HepG2 (cell line): ENCODE measurements around the gene SOCS7. TPM values are rescaled to one million over a fixed set of nuclear protein-coding genes. Genes with fewer than 3 reads are reported as not detected.

Experiments used
- ERF ChIP-seq: IDR thresholded peaks from 2 replicates; pipeline ENCODE4 v1.6.1; 2018; ENCODE audit warnings: missing biosample characterization, missing genetic modification reagents
- FIP1L1 ChIP-seq: fragments of 200-400 bp; formaldehyde crosslinking; IDR thresholded peaks from 2 replicates; pipeline ENCODE4 v1.6.1; 2018; ENCODE audit warnings: low read depth, mild to moderate bottlenecking, low read length, moderate library complexity, borderline replicate concordance; ENCODE audit not compliant: insufficient read depth
- GRHL1 ChIP-seq: sonication (generic); formaldehyde crosslinking; conservative IDR thresholded peaks from 2 replicates; pipeline ENCODE4 v1.8.0; 2022; ENCODE audit warnings: missing genetic modification reagents
- HOXA7 ChIP-seq: sonication (generic); formaldehyde crosslinking; IDR thresholded peaks from 2 replicates; pipeline ENCODE4 v1.8.1; 2022; ENCODE audit warnings: mild to moderate bottlenecking, missing genetic modification reagents, moderate library complexity
- JDP2 ChIP-seq: sonication (generic); formaldehyde crosslinking; IDR thresholded peaks from 2 replicates; pipeline ENCODE4 v1.8.1; 2022; ENCODE audit warnings: missing genetic modification reagents, borderline replicate concordance
- MAFK ChIP-seq, 2 experiments: IDR thresholded peaks in 1 of 2; conservative IDR thresholded peaks in 1 of 2; 2 replicates each; pipeline ENCODE4 v1.6.1; 2011; ENCODE audit warnings: improper control_type of control experiment in 2 of 2, low read length in 2 of 2
- MIER2 ChIP-seq: IDR thresholded peaks from 2 replicates; pipeline ENCODE4 v1.6.1; 2016; ENCODE audit warnings: missing biosample characterization, missing genetic modification reagents
- MYC ChIP-seq: sonication (generic); formaldehyde crosslinking; IDR thresholded peaks from 2 replicates; pipeline ENCODE4 v1.9.0; 2021; ENCODE audit warnings: missing genetic modification reagents, borderline replicate concordance
- RFX5 ChIP-seq: IDR thresholded peaks from 2 replicates; pipeline ENCODE4 v1.6.1; 2011; ENCODE audit warnings: low read depth, low read length, improper control_type of control experiment
- ZFP36 ChIP-seq: fragments of 150-350 bp; IDR thresholded peaks from 2 replicates; pipeline ENCODE4 v1.6.1; 2018; ENCODE audit warnings: borderline replicate concordance, low read length, low read depth; ENCODE audit not compliant: partially characterized antibody
- ZFP90 ChIP-seq: sonication (generic); formaldehyde crosslinking; IDR thresholded peaks from 2 replicates; pipeline ENCODE4 v1.8.0; 2022; ENCODE audit warnings: missing genetic modification reagents, mild to moderate bottlenecking, inconsistent platforms, borderline replicate concordance
- ZMYM3 ChIP-seq: sonication (generic); formaldehyde crosslinking; IDR thresholded peaks from 2 replicates; pipeline ENCODE4 v1.5.1; 2020; ENCODE audit warnings: mild to moderate bottlenecking, missing genetic modification reagents
- ZNF10 ChIP-seq: sonication (generic); formaldehyde crosslinking; IDR thresholded peaks from 2 replicates; pipeline ENCODE4 v1.4.0; 2020; ENCODE audit warnings: mild to moderate bottlenecking, low read depth, missing genetic modification reagents, borderline replicate concordance
- ZNF20 ChIP-seq: sonication (generic); formaldehyde crosslinking; IDR thresholded peaks from 2 replicates; pipeline ENCODE4 v1.4.0; 2020; ENCODE audit warnings: mild to moderate bottlenecking, moderate library complexity, missing genetic modification reagents
- ZNF205 ChIP-seq: IDR thresholded peaks from 2 replicates; pipeline ENCODE4 v1.6.1; 2018; ENCODE audit warnings: missing biosample characterization, missing genetic modification reagents
- ZNF207 ChIP-seq: fragments of 450-650 bp; IDR thresholded peaks from 2 replicates; pipeline ENCODE4 v1.6.1; 2016; ENCODE audit warnings: antibody characterized with exemption, borderline replicate concordance
- ZNF274 ChIP-seq: sonication (generic); formaldehyde crosslinking; IDR thresholded peaks from 2 replicates; pipeline ENCODE4 v1.5.1; 2020; ENCODE audit warnings: mild to moderate bottlenecking, missing genetic modification reagents
- ZNF3 ChIP-seq: IDR thresholded peaks from 2 replicates; pipeline ENCODE4 v1.7.0; 2017; ENCODE audit warnings: inconsistent platforms
- ZNF30 ChIP-seq: sonication (generic); formaldehyde crosslinking; IDR thresholded peaks from 2 replicates; pipeline ENCODE4 v1.5.0; 2020; ENCODE audit warnings: mild to moderate bottlenecking, missing genetic modification reagents
- ZNF44 ChIP-seq: sonication (generic); formaldehyde crosslinking; IDR thresholded peaks from 2 replicates; pipeline ENCODE4 v1.5.1; 2020; ENCODE audit warnings: mild to moderate bottlenecking, missing genetic modification reagents
- ZNF569 ChIP-seq: sonication (generic); formaldehyde crosslinking; IDR thresholded peaks from 2 replicates; pipeline ENCODE4 v1.5.0; 2020; ENCODE audit warnings: mild to moderate bottlenecking, missing genetic modification reagents, moderate library complexity, borderline replicate concordance
- ZZZ3 ChIP-seq: sonication (generic); formaldehyde crosslinking; IDR thresholded peaks from 2 replicates; pipeline ENCODE4 v1.4.0; 2020; ENCODE audit warnings: missing genetic modification reagents, mild to moderate bottlenecking, borderline replicate concordance
- polyA plus RNA-seq, 8 experiments: library from polyadenylated mRNA; depleted of rRNA in 3 of 8; stranded (reverse) in 7 of 8; unstranded in 1 of 8; fragments of >200 nt; fragmentation: Illumina TruSeq in 4 of 8; extraction: Trizol in 4 of 8; gene quantifications; 2 replicates each; pipeline versions ENCODE4 v1.2.1 to v1.2.3, GENCODE V29; 2011 to 2016; ENCODE audit warnings: low read depth in 4 of 8, missing spikeins in 1 of 8, mixed read lengths in 1 of 8; ENCODE audit not compliant: insufficient read depth in 1 of 8
- total RNA-seq, 5 experiments: library from RNA; depleted of rRNA; stranded (reverse); fragments of >200 nt; fragmentation: Illumina TruSeq; extraction: Trizol; gene quantifications; 2 replicates each; pipeline ENCODE4 v1.2.3, GENCODE V29; 2016; ENCODE audit warnings: low read depth in 1 of 5
- TF ChIP-seq, protein P1 (sequence below): sonication (generic); formaldehyde crosslinking; IDR thresholded peaks from 2 replicates; pipeline ENCODE4 v1.5.0; 2020; ENCODE audit warnings: missing genetic modification reagents
- TF ChIP-seq, protein P2 (sequence below), 2 experiments: IDR thresholded peaks; 2 replicates each; pipeline ENCODE4 v1.6.1; 2011 to 2012; ENCODE audit warnings: low read length in 2 of 2, borderline replicate concordance in 1 of 2, low read depth in 1 of 2, mild to moderate bottlenecking in 1 of 2, moderate library complexity in 1 of 2

Gene SOCS7
- total and polyA plus RNA-seq, 2 of the 13 experiments (the other 11 are each of a cell fraction or from before 2014, with no cell fraction given): 19.2 to 24.2 TPM

- TF ChIP-seq, protein P1, sequence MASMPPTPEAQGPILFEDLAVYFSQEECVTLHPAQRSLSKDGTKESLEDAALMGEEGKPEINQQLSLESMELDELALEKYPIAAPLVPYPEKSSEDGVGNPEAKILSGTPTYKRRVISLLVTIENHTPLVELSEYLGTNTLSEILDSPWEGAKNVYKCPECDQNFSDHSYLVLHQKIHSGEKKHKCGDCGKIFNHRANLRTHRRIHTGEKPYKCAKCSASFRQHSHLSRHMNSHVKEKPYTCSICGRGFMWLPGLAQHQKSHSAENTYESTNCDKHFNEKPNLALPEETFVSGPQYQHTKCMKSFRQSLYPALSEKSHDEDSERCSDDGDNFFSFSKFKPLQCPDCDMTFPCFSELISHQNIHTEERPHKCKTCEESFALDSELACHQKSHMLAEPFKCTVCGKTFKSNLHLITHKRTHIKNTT (CRISPR knock-in tag): no peak
- TF ChIP-seq ZNF30 (CRISPR knock-in tag) (no peak), JDP2 (CRISPR knock-in tag) (no peak), MIER2 (peak; percentile 59; the same call in 1 of the 2 replicates), ZMYM3 (CRISPR knock-in tag) (peak; percentile 99), ZNF207 (no peak), FIP1L1 (peak; percentile 79; the same call in 1 of the 2 replicates), RFX5 (peak; percentile 87), GRHL1 (CRISPR knock-in tag) (no peak), ZFP36 (no peak), ZNF44 (CRISPR knock-in tag) (no peak), ZNF20 (no peak), HOXA7 (no peak), ZNF569 (CRISPR knock-in tag) (no peak), MAFK (conservative IDR thresholded peaks at IDR 0.05 in 1 of 2, IDR thresholded peaks at IDR 0.05 in 1 of 2; ENCODE audit: low read length in 2 of 2) (no peak), ZZZ3 (peak; percentile 91), ZNF274 (CRISPR knock-in tag) (peak; percentile 87), ZFP90 (CRISPR knock-in tag) (peak; percentile 87; the same call in 1 of the 2 replicates), ERF (CRISPR knock-in tag) (no peak; the same call in 1 of the 2 replicates), MYC (CRISPR knock-in tag) (peak; percentile 89; the same call in 1 of the 2 replicates), ZNF10 (CRISPR knock-in tag) (no peak), ZNF3 (peak; percentile 88), ZNF205 (CRISPR knock-in tag) (peak; percentile 95)
- TF ChIP-seq, protein P2, sequence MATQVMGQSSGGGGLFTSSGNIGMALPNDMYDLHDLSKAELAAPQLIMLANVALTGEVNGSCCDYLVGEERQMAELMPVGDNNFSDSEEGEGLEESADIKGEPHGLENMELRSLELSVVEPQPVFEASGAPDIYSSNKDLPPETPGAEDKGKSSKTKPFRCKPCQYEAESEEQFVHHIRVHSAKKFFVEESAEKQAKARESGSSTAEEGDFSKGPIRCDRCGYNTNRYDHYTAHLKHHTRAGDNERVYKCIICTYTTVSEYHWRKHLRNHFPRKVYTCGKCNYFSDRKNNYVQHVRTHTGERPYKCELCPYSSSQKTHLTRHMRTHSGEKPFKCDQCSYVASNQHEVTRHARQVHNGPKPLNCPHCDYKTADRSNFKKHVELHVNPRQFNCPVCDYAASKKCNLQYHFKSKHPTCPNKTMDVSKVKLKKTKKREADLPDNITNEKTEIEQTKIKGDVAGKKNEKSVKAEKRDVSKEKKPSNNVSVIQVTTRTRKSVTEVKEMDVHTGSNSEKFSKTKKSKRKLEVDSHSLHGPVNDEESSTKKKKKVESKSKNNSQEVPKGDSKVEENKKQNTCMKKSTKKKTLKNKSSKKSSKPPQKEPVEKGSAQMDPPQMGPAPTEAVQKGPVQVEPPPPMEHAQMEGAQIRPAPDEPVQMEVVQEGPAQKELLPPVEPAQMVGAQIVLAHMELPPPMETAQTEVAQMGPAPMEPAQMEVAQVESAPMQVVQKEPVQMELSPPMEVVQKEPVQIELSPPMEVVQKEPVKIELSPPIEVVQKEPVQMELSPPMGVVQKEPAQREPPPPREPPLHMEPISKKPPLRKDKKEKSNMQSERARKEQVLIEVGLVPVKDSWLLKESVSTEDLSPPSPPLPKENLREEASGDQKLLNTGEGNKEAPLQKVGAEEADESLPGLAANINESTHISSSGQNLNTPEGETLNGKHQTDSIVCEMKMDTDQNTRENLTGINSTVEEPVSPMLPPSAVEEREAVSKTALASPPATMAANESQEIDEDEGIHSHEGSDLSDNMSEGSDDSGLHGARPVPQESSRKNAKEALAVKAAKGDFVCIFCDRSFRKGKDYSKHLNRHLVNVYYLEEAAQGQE (IDR thresholded peaks at IDR 0.05; ENCODE audit: borderline replicate concordance in 1 of 2, low read depth in 1 of 2, low read length in 2 of 2): peak in 1 of 2 experiments; percentile 67; a peak in 1 of 4 replicates
These were observed at the start of gene SOCS7 (continued) for GRCh38 chr17:38351412-38352222.
